GM21390 (cell line): ENCODE data around the gene NTSR1.

Source experiments
- ATAC-seq: cut with Tn5 transposase; IDR thresholded peaks from one replicate; pipeline ENCODE4 v1.9.1; 2021; ENCODE audit not compliant: unreplicated experiment

The NTSR1 gene

DNA sequence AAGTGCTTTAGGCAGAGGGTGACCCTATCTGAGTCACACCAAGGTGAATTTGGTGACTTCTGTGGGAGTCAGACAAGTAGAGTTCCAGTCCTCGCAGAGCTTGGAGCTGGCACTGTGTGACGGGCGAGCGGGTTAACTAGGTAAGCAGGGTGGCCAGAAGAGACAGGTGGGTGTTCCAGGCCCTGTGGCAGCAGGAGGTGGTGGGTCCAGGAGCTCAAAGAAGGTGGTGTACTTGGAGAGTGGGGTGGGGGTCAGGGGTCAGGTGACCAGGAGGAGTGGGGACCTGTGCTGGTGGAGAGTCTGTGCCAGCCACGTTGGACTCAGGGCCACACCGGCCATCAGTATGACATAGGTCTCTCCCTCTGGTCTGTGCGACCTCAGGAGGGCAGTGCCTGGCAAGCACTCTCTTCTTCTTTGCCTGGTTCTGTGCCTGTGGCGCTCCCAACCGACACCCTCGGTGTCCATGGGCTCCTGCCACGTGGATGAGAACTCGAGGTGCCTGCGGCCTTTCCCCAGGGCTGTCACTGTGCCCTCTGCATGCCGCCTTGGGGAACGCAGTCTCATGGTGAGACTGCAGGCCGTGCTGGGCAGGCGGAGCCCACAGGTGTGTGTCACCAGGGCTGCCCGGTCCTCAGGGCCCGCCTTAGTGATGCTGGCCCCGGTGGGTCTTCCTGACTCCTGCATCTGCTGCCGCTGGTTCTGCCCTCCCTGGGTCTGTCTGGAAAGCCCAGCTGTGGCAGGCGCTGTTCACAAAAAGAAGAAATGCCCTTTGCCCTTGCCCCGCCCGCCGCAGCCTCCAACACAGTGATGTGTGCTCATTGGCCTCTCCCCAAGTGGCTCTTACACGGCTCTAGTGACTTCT, 89.3 kb downstream of the NTSR1 start:
- ATAC-seq = no peak

DNA sequence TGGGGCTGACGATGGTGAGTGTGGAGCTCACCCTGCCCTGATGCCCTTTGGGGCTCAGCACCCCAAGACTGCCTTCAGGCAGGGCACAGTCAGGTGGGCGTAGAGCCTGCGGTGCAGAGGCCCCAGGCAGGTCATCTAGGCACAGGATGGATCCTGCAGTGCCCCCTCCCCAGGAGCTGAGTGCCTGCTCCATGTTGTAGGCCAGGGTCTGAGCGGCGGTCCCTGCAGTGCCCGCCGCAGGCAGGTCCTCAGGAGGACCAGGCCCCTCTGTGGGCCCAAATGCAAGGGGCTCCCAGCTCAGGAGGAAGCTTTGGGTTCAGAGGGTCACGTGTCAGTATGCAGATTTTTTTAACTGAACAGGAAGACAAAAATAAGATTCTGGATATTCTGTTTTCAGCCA, 90.4 kb downstream of the NTSR1 start:
- no peak for ATAC-seq

DNA sequence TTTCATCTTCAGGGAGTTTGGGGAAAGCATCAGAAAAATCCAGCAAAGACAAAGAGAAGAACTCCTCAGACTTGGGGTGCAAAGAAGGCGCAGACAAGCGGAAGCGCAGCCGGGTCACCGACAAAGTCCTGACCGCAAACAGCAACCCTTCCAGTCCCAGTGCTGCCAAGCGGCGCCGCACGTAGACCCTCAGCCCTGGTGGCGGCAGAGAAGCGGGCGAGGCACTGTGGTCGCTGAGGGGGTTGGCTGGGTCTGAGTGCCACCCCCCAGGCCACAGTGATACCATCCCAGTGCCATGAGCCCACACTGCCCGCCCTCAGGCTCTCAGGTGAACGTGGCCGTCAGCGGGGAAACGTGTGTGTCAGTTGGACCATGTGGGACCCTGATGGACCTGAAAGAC, 90.8 kb downstream of the NTSR1 start:
- no peak for ATAC-seq

DNA sequence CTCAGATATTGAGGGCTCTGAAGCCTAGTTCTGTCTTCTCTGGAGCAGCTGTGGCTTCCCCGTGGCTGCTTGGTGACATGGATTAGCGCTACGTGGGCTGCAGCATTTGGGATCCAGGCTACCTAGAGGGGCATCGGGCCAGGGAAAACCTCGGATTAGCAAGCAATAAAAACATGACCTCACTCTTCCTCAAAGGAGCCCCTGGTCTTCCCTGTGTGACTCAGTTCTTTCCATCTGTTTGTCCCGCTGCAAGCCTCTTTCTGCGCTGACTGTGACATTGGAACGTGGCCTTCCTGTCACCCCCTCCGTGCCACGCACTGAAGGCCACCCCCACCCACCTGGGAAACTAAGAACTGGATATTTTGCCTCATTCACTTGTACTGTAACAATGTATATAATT, 91.2 kb downstream of the NTSR1 start:
- ATAC-seq = no peak

DNA sequence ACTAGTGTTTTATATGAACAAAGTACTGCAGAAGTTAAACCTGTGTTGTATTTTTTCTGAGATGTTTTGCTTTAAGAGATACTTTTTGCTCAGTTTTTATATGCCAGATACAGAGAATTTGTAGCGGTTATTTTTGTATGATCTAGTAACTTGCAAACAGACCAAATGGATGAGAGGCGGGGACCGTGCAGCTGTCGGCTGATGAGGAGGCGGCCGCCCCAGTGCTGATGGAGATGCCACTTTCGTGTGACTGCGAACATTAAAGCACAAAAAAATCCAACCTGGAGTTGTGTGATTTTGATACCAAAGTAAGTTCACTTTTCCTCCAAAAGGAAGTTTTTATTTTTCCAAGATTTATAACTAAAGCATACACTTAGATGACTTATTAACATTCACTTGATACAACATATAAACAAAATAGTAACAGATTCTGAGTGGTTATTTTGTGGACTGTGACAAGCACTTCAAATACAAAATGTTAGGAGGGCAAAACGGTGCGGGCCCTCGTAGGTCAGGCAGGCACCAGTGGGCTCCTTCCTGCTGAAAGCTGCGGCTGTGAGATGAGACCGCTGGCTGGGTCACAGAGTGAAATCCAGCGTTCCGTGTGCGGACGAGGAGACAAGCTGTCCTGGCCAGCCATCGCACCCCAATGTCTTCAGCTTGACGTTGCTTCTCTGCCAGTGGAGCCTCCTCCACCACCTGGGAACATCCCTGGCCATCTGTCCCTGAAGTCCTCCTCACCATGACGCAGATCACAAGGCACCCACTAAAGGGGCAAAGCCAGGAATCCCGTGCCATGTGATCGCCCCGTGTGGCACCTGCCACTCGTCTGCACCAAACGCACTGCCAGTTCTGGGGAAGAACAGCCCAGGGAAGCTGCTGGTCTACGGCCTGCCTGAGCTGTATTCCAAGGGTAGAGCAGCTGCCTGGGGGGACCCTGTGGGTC, 92.0 kb downstream of the NTSR1 start:
- ATAC-seq = no peak

DNA sequence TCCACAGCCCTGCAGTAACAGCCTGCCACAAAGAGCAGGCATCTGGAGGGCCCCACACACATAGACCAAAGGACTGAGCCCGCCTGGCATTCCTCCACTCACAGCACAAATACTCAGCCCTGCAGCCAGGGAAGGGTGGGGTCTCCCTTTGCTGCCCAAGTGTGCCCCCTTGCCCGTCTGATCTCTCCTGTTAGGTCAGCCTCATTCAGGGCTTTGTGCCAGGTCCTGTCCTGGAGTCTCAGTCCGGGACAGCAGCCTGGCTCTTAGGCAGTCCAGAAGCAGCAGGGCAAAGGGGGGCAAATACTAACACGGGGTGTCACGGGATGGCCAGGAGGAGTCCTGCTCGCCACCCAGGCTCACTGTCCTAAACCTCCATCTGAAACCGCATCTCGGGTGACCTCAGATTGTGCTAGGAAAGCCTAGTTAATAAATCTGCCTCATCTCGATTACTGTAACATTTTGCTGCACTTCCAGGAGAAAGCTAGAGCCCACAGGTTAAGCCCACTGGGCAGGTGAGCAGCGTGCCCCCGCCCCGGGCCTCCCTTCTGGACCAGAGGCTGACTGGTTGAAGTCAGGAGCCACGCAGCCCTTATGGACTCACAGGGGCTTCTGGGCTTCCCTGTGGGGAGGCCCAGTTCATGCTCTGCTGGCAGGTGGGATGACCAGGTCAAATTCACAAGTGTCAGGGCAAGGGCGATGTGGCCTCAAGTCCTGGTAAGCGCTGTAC, 92.8 kb downstream of the NTSR1 start:
- ATAC-seq = no peak

DNA sequence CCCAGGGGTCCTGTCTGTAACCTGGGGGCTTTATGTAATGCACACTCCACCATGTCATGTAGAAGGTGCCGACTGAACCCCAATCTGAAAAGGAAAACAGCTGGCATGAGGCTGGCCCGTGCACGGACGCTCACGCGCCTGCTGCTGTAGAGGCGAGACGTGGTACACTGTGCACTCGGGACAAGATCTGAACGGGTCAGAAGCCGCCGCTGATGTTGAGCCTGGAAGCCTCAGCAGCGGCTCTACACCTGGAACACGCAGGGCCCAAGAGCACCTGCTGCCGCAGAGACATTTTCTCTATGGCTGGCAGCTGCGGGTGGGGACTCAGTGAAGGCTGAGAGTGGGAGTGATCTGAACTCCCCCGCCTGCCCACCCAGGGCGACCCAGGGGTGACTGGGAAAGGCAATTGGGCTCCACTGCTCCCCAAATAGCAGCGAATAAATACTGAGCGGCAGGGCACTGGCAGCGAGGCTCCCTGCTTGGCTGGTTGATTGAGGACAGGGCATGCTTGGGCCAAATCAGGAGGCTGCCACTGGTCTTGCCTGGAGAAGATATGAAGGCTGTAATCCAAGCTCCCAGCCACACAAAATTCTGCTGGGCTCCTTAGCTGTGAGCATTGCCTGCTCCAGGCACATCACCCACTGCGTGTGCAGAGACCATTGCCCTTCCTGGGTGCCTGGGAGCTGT, 93.5 kb downstream of the NTSR1 start:
- ATAC-seq = no peak

DNA sequence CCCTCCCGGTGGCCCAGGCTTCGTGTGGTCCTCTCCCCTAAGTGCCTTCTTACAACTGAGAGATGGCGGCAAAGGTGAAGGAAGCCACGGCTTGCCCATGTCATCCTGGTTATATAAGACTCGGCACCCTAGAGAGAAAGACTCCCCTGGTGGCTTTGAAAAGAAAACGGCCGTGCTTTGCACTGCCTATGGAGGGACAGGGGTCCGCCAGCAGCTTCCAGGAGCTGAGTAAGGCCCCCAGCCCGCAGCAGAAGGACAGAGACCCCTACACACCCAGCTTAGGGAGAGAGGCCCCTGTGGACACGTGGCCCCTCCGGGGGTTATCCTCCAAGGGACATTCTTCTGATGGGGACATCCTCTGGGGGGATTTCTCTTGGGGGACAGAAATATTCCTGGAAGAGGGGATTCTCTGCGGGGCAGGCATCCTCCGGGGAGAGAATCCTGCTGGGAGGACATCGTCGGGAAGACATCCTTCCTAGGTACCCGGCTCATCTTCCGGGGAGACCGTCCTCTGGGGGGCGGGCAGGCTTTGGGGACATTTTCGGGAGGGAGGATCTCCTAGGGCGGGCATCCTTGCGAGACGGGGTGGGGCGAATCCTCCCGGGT, 95.5 kb downstream of the NTSR1 start:
- no peak for ATAC-seq

DNA sequence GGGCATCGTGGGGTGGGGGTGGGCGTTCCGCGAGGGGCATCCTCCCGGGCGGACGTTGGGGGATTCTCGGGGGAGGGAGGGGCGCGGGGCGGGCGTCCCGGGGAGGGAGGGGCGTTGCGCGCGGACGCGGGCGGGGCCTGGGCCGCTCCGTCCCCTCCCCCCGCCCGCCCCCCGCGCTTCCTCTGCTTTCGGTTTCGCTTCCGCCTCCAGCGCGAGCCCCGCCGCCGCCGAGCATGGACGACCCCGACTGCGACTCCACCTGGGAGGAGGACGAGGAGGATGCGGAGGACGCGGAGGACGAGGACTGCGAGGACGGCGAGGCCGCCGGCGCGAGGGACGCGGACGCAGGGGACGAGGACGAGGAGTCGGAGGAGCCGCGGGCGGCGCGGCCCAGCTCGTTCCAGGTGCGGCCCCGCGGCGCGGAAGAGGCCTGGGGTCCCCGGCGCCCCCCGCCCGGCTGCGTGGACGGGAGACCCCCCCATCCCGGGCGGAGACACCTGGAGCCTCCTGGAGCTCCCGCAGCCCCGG, 96.1 kb downstream of the NTSR1 start, which contains the start of gene OGFR:
Gene OGFR (plus strand): TSS at position 209 of the 528 bp plus-strand sequence. CDS start 25 bp downstream, at position 234.
- ATAC-seq = no peak

DNA sequence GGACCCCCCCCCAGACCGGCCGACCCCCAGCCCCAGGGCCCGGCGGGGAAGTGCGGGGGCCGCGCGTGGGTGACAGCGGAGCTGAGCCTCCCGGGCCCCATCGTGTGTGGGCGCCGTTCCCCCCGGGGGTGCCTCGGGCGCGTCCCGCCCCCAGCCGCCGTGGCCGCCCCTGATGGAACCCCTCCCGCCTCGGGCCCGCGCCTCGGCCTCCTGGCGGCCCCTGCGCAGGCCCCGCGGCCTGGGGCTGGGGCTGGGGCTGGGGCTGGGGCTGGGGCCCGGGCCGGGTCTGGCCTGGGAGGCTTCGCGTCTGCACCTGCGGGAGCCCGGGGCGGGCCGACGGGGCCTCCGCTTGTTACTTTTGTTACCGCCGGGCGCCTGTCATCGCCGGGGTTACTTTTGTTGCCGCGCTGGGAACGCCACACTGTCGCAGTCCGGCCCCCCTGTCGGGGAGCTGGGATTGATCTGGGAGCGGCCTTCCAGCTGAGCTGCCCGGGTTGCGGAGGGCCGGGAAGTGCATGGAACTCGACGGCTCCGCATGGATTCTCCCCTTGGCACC, 96.6 kb downstream of the NTSR1 start:
- no peak for ATAC-seq

DNA sequence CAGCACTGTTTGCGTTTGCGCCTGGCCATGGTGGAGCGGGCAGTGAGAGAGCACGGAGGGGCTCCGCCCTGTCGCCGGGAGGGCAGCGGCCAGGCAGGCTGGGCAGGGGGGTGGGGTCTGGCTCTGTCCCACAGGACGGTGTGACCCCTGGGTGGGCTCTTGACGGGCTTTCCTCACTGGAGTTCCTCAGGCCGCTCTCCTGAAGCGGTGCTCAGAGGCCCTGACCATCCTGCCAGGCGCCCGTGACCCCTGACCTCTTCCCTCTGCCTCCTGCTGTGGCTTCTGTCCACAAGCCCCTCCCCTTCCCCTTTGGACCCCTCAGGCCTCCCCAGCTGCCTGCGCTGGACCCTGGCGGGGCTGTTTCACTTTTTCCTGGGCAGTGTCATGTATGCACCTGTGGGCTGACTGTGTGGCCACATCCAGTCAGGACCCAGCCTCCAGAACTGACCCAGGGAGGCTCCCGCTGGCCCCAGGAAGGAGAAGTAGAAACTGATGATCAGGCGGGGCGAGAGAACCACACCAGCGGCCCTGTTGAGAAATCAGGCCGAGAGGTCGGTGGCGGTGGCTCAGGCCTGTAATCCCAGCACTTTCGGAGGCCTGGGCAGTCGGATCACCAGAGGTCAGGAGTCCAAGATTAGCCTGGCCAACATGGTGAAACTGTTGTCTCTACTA, 97.2 kb downstream of the NTSR1 start:
- no peak for ATAC-seq

DNA sequence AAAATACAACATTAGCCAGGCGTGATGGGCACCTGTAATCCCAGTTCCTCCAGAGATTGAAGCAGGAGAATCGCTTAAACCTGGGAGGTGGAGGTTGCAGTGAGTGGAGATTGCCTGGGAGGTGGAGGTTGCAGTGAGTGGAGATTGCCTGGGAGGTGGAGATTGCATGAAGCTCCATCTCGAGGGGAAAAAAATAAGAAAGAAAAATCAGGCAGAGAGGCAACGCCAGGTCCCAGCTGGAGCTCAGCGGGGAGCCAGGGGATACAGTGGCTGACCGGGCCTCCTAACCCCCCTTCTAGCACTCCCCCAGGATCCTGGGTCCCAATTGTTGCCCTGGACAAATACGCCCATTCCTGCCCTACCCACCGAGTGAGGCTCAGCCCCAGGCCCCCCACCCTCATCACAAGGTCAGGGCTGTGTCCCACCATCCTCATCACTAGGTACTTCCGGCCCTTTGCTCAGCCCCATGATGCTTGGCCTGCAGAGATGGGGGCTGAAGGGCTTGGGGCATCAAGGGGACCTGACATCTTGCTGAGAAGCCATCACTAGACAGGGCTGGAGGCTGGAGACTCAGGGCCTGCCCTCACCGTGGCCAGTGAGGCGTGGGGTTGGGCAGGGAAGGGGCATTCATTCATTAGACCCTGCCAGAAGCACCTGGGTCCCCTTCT, 97.9 kb downstream of the NTSR1 start:
- ATAC-seq = no peak

DNA sequence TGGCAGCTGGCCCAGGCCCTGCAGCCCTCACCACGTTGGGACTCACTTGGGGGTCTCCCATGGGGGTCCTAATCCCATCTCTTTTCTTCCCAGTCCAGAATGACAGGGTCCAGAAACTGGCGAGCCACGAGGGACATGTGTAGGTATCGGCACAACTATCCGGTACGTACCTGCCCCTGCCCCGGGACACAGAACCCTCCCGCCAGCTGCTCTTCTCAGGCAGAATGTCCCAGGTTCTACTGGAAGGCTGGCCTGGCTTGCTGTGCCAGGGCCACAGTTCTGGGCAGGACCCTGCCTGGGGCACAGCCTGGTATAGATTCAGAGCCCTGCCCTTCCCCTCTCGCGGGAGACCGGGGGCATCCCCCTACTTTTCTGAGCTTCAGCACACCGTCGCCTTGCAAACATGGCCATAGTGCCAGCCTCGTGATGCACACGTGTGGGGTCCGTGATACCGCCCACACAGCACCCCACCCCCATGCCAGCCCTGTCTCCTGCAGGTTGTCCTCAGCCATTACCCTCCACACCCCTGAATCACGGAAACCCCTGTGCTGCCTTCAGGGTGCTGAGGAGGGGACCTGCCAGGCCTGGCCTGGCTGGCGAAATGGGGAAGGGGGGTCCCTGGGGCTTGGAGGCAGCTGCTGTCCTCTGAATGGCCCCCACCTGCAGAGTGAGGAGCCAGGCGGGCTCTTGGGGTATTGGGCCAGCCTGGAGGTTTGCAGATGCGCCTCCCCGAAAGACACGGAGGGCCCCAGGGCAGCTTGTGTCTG, 99.0 kb downstream of the NTSR1 start:
- ATAC-seq = no peak

DNA sequence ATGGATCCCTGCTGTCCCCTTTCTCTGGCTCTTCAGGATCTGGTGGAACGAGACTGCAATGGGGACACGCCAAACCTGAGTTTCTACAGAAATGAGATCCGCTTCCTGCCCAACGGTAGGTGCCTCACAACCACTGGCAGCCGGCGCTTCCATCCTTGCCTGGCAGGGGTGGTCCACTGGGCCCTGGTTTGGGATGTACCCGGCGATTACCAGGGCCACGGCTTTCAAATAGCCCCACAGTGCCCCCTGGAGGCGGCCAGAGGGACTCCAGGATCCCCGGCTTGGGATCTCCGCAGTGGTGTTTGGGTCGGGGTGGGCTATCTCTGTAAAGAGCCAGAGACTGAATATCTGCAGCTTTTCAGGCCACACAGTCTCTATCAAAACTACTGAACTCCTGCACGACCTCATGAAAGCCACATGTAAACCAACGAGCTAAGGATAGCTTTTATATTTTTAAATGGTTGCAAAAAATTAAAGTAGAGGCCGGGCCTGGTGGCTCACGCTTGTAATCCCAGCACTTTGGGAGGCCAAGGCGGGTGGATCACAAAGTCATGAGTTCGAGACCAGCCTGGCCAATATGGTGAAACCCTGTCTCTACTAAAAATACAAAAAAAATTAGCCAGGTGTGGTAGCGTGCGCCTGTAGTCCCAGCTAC, 99.7 kb downstream of the NTSR1 start:
- ATAC-seq = no peak

DNA sequence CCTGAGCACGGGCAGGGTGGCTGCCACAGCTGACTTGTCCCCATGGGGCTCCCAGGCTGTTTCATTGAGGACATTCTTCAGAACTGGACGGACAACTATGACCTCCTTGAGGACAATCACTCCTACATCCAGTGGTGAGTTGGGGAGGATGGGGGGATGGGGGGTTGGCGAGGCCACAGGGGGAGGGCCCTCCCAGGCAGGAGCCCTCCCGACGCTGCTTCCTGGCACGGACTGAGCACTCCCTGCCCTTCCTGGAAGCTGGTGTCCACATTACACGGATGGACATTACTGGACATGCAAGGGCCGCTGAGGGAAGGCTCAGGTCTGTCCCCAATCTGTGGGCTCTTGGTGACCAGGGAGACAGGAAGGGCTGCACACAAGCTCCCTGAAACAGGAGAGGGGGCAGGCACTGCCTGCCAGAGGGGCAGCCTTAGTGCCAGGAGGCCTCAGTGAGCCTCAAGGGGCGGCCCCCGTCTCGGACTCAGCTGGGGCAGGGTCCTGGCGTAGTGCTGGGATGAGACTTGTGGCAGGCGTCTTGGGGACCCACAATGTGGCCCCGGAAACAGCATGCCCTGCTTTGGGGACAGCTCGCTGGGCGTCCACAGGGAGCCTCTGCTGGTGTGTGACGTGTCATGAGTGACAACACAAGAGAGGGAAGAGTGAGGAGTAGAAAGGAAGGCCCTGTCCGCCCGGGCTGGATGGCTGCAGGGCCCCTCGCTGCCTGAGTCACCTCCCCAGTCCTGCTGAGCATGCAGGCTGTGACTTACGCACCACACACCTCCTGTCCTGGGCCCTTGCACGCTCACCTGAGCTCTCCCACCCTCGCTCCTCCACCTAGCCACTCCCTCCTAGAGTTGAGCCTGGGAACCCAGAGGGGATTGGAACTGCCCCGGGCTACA, 101.1 kb downstream of the NTSR1 start:
- no peak for ATAC-seq

DNA sequence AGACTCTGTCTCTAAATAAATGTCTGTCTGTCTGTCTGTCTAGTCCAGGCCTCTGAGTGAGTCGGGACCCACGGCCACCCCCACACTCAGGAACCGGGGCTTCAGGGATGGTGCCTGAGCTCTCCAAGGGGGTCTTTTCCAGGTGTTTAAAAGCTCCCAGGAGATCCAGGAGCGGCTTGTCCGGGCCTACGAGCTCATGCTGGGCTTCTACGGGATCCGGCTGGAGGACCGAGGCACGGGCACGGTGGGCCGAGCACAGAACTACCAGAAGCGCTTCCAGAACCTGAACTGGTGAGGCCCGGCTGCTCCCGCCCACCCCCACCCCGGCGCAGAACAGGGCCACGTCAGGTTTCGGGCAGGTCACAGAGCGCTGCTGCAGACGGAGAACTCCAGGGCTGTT, 102.7 kb downstream of the NTSR1 start:
- ATAC-seq = no peak
